ENCODE measurements around the gene PFKFB2.
A peak's percentile ranks its signal among the peaks of the same experiment; 100 is the strongest.

Gene PFKFB2

DNA sequence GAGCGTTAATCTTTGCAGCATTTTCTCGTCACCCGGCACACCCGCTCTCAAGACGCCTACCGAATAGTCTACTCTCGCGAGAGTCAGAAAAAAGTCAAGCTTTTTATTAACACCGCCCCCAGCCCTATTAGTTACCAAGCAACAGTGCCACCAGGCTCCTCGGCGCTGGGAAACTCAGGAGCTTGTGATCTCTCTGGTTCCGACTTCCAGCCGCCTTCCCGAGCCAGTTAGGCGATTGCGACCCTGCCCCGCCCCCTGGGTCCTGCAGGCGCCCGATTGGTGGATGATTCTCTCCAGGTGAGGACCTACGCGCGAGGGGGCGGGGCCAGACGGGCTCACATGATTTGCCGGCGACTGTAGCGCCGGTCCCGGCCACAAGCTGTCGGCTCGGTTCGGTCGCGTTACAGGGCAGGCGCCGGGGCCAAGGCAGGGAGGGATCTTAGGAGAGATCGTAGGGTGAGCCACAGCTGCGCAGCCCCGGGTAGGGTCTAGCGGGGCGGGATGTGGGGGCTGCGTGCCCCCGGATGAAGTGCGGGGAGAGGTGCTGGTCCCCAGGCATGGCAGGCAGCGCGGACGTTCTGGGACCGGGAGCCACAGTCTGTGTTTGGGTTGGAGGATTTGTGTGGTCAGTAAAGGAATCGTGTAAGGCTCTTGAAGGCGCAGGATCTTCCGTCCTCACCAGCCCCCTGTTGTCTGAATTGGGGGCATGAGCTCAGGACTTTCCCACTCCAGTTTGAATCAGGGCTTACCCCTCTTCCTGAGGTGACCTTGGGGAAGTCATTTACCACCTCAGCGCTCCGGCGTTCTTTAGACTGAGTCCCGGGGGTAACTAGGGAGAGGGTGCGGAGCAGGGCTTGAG, at the start of gene PFKFB2:
Gene PFKFB2 (plus strand): TSS at position 365 of the 859 bp plus-strand sequence. CDS start 1,443 bp downstream, outside the sequence.
- DNase-seq (ENCODE audit: low spot score): peak; percentile 94

GRCh38 chr1:207004931-207005830, 47.9 kb upstream of the PFKFB2 start:
- peak; percentile 80 for DNase-seq (ENCODE audit: low spot score)

GRCh38 chr1:207006083-207006482, 47.0 kb upstream of the PFKFB2 start:
- no peak for DNase-seq (ENCODE audit: low spot score)

DNA sequence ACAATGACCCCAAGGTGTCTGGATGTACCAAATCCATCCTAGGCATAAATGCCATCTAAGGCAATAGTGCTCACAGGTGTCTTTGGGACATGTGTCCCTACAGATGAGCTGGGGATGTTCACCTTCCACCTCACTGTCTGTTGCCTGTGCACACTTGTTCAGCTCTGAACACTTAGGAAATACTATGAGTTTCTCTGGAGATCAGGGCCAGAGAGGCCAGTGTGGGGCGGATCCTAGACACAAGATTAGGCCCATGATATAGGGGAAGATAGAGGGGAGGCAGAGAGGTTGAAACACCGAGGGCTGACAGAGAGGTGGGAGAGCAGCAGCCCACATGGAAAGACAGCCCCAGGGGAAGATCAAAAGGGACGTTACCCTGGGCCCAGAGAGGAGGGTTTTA, 46.2 kb upstream of the PFKFB2 start:
- DNase-seq (ENCODE audit: low spot score): no peak

DNA sequence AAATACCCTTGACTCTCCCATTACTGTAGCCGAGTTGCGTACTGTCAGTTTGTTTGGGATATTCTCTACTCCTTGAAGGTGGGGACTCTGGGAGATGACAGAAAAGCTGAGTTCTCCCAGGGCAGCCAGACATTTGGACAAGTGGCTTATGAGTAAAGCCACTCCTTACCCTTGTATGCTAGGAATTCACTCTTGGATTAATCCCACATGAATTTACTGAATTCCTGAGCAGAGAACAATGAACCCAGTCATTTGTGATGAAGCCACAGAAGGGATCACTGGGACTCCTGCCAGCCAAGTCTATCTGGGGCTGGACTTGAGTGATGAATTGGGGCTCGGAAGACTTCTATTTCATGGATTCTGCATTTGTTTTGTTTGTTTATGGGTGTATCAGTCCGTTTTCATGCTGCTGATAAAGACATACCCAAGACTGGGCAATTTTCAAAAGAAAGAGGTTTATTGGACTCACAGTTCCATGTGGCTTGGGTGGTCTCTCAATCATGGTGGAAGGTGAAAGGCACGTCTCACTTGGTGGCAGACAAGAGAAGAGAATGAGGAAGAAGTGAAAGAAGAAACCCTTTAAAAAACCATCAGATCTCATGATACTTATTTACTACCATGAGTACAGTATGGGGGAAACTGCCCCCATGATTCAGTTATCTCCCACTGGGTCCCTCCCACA, 45.6 kb upstream of the PFKFB2 start:
- DNase-seq (ENCODE audit: low spot score): peak; percentile 91

- DNase-seq (ENCODE audit: low spot score): no peak
Observed at GRCh38 chr1:207009182-207009850, 43.8 kb upstream of the PFKFB2 start.

DNA sequence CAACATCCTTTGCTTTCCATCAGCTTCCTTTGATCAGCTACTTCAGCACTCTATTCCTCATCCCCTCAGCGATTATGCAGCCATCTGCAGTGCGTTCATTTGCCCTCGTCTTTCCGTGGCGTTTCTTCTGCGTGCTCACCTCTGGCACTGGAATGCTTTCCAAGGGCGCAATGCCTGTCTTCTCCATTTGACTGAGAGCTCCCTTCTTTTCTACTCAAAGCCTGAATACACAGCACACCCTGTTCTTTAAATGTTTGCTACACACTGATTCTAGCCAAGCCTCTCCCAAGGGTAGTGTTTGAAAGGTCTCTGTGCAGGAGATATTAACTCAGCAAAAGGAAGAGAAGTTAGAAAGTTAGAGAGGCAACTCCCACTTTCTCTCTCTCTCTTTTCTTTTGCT, 43.1 kb upstream of the PFKFB2 start:
- DNase-seq (ENCODE audit: low spot score): no peak

DNA sequence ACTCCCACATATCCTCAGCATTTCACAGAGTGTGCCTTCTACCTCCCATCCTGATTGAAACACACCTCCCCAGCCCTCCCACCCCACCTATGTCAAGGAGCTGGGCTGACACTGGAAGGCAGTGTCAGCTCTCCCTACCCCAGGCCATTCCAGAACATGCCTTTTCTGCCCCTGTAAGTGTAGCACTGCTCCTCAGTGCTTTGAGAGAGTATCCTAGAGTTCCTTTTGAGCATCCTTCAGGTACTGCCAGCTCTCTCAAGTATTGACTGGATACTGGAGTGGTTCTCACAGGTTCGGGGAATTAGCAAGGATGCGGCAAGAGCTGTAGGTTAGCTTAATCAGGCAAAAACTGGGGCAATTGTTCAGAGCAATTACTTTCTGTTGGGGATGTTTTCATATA, 42.3 kb upstream of the PFKFB2 start:
- DNase-seq (ENCODE audit: low spot score): no peak

DNA sequence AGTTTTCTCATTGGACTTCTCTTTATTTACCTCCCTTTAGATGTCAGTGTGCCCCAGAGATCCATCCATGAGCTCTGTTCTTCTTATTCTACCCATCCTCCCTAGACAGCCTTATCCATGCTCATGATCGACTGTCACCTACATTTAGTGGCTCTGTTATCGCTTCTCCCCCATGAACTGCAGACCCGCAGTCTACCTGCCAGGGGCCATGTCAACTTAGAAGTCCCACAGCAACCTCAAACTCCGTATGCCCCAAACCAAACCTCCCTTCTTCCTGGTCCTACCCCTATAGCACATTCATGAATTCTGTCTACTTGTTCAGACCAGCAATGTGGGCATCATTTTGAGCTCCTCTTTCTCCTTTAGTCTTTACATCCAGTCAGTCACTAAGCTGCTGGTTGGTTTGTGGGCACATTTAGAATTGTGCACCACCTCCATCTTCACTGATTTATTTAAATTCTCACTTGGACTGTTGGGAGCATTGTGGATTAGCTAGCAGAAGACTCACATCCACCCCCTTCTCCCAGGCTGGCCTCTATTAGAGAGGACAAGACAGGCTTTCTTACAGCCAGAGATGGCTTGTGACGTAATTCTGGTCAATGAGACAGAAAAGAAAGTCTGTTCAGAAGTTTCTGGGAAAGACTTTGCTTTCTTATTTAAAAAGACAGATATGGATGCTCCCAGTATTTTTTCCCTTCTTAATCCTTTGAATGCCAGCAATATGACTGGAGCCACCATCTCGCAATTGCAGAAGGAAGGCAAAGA, 39.6 kb upstream of the PFKFB2 start:
- no peak for DNase-seq (ENCODE audit: low spot score)

GRCh38 chr1:207014728-207015127, 38.3 kb upstream of the PFKFB2 start:
- no peak for DNase-seq (ENCODE audit: low spot score)

DNA sequence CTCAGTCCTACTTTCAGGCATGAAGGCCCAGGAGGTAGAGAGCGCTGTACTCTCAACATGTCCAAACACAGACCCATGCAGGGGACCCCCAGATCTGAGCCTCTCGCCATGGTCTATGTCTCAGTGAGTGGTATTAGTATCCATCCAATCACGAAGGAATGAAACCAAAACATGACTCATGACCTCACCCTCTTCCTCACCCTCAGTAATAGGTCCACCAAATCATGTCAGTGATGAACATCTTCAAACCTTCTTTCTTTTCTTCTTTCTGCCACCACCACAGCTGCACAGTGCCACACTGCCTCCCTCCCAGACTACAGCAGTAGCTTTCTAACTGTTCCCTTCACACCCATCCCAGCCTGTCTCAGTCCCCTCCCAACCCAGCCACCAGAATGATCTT, 37.3 kb upstream of the PFKFB2 start:
- DNase-seq (ENCODE audit: low spot score): no peak

DNA sequence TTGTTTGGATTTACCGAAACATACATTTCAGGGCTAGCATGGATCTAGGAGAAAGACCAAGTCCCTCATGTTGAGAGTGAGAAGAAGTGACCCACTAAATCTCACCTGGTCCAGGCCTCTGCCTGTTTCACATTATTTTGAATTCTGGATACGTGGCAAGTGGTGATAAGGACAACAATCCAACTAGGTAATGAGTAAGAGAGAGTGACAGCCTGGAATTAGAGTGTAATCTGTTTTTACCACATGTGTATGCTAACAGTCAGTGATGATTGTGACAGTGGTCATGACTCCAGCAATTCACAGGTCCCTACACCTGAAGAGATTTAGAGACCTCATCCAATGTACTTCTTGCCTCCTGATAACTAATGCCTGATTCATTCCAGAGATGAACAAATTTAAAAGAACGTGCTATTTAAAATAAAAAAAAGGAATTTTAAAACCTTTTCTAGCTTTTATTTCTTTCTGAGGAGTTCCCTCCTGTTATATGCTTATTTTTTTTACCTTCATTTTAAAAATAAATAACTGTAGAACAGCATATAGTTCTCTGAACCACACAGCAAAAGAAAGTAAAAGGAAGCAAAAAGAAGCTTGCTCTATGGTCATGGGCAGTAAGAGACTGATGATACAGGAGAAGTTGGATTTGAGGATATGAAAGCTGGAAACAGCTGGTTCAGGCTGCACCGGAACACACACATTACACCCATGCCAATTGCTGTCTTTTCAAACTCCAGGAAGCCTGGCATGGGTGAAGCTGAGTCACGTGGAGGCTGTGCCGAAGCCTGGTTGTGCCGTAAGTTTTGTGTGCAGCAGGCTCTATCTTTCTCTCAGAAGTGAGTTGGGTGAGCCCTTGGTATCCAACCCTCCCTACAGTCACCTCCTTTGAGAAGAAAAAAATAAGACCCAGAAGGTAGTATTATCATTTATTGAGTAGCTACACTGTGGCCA, 35.2 kb upstream of the PFKFB2 start:
- no peak for DNase-seq (ENCODE audit: low spot score)

- no peak for DNase-seq (ENCODE audit: low spot score)
Observed at GRCh38 chr1:207018707-207019106, 34.4 kb upstream of the PFKFB2 start.

- no peak for DNase-seq (ENCODE audit: low spot score)
Observed at GRCh38 chr1:207019161-207019560, 33.9 kb upstream of the PFKFB2 start.

- DNase-seq (ENCODE audit: low spot score): no peak
Observed at GRCh38 chr1:207019661-207020060, 33.4 kb upstream of the PFKFB2 start.

DNA sequence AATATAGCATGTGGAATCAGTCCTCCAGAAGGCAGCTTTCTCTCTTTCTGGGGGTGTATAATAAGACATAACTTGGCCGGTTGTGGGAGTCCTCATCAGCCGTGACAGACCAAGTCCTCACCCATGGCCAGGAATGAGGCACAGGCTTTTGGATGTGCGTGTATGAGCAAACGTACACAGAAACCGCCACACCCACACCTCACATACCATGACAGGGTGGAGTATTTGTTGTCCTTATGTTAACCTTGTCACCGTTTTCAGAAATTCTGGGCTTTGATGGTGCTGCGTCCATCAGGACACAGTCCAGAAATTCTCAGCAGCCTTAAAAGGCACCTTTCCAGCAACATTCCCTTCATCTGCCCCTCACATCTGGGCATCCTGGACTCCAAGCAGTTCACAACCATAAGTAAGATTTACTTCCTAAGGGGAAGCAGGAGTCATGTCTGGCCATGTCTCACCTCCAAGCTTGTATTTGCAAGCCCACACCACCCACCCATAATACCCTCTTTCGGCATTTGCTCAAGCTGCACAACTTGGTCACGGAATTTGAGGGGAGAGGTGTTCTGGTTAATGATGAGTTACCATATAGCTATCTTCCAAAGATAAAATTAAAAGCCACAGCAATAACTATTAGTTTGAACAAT, 32.9 kb upstream of the PFKFB2 start:
- DNase-seq (ENCODE audit: low spot score): no peak

GRCh38 chr1:207020709-207021107, 32.4 kb upstream of the PFKFB2 start:
- DNase-seq (ENCODE audit: low spot score): no peak

DNA sequence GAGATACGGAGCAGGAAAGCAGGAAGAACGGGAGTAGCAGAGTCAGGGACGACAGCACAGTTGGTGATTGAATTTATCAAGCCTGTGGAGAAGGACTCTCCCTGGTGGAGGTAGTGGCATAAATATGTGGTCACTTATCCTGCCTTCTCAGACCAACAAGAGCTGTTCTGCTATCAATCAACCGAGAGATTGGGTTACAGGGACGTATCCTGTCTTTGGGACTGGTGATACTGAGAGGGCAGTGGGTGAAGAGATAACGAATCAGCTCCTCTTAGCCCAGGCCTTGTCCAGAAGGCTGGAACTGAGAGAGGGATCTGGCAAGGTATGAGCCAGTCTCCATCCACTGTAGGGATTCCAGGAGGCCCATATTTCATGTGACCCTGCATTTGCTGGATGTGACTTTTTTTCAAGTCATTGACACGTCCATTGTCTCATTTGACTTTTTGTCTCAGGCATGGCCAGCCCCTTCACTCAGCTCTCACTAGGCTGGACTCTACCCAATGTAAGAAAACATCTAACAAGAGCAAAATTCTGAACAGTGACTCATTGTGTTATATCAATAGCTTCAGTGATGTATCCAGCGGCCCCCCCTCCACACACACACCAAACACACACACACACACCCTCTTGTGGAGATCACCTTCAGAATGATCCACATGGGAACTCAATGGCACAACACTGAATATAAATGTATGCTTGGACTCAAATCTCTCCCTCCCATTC, 31.8 kb upstream of the PFKFB2 start:
- peak; percentile 22 for DNase-seq (ENCODE audit: low spot score)

Data from AG20443 (cell line).